RWPE1 (cell line): Measurements from ENCODE around the gene NKX6-1.

ENCODE experiments used
- CTCF ChIA-PET: fragments of 350-600 bp; sonication (Branson Sonifier 250); formaldehyde crosslinking; extraction: SDS; loops from one replicate; lab custom pipeline; 2021; lab: Yijun Ruan, JAX
- POLR2A ChIA-PET: fragments of 400-600 bp; formaldehyde crosslinking; extraction: SDS; loops from one replicate; lab custom pipeline; 2020; ENCODE audit warnings: antibody characterized with exemption; ENCODE audit not compliant: low non-redundant PET; lab: Yijun Ruan, JAX
- DNase-seq: peaks from one replicate; pipeline ENCODE4 v3.0.0; 2012; ENCODE audit warnings: low spot score
- H3K27ac ChIP-seq: fragments of 450-650 bp; 2 replicates; pipeline ENCODE4 v1.5.1; 2017
- TF ChIP-seq, protein P1 (sequence below): fragments of 450-650 bp; conservative IDR thresholded peaks from 2 replicates; pipeline ENCODE4 v1.5.1; 2017; ENCODE audit warnings: low read depth, mild to moderate bottlenecking

NKX6-1 gene

DNA sequence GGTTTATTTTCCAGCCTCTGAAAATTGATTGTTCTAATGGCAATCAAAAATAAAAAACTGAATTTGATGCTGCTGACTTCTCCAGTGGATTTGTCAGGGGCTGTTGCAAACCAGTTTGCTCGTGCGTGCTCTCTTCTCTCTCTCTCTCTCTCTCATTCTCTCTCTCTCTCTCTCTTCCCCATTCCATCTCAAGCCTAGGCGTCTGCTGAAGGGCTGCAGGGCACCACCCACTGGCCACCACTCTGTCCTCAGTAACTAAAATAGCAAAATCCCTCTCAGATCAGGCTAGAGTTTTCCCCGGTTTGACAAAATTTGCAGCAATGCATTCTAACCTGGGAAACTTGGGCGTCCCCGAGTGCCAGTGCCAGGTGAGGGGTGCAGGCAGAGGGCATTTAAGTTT is 19.4 kb downstream of the NKX6-1 start:
- ChIA-PET CTCF (interaction anchor here (0.6 to 2.1 kb wide), 3 partner anchors 28 to 1812 kb away, joined by 3 to 5 read pairs (median 4); no protein-coding TSS in a partner anchor), POLR2A (no interaction called here)
- TF ChIP-seq, protein P1, sequence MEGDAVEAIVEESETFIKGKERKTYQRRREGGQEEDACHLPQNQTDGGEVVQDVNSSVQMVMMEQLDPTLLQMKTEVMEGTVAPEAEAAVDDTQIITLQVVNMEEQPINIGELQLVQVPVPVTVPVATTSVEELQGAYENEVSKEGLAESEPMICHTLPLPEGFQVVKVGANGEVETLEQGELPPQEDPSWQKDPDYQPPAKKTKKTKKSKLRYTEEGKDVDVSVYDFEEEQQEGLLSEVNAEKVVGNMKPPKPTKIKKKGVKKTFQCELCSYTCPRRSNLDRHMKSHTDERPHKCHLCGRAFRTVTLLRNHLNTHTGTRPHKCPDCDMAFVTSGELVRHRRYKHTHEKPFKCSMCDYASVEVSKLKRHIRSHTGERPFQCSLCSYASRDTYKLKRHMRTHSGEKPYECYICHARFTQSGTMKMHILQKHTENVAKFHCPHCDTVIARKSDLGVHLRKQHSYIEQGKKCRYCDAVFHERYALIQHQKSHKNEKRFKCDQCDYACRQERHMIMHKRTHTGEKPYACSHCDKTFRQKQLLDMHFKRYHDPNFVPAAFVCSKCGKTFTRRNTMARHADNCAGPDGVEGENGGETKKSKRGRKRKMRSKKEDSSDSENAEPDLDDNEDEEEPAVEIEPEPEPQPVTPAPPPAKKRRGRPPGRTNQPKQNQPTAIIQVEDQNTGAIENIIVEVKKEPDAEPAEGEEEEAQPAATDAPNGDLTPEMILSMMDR = no peak
- no peak for DNase-seq
- H3K27ac ChIP-seq = no peak overlapping the region

DNA sequence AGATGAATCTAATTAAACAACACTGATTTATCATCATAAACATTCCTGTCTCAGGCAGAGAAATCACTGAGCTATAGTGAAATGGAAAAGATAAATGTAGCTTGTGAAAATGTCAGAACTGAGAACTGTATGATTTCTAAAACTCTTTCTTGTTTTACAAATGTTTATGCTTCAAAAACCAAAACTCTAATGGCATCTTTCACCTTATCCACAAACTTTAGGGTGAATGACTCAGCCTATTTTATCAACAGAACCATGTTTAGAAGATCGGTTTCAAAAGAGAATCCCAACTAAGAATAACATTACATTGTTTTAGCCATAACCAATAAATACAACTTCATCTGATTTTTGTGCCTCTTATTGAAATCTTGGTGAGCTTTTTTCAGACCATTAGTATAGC is 21.4 kb downstream of the NKX6-1 start:
- TF ChIP-seq, protein P1 = no peak
- CTCF ChIA-PET = interaction anchor here (1.3 kb wide), 1 partner anchor 11 kb away, joined by 3 read pairs; no protein-coding TSS in a partner anchor

DNA sequence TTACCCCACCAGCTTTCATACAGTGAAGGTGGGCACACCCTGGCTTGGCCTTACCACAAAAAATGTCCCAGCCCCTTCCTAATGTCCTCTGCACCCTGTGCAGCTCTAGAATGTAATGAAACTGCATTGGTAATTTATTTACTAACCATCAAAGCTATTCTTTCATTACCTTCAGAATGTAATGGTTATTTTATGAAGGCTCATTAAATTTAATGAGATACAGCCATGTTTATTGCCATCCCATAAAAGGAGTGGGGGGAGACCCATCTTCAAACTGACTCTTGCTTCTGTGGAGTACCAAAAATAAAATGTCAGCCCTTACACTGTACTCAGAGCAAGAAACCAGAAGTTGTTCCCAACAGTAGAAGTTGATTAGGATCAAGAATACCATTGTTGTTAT is 25.0 kb downstream of the NKX6-1 start:
- H3K27ac ChIP-seq = no peak overlapping the region
- CTCF ChIA-PET = interaction anchor here (0.6 kb wide), 1 partner anchor 55 kb away, joined by 3 read pairs; no protein-coding TSS in a partner anchor
- POLR2A ChIA-PET = no interaction called here
- TF ChIP-seq, protein P1 = no peak
- no peak for DNase-seq

More for the DNA sequence above, 21.4 kb downstream of the NKX6-1 start:
- DNase-seq = no peak
- POLR2A ChIA-PET = no interaction called here
- no peak overlapping the region for H3K27ac ChIP-seq

DNA sequence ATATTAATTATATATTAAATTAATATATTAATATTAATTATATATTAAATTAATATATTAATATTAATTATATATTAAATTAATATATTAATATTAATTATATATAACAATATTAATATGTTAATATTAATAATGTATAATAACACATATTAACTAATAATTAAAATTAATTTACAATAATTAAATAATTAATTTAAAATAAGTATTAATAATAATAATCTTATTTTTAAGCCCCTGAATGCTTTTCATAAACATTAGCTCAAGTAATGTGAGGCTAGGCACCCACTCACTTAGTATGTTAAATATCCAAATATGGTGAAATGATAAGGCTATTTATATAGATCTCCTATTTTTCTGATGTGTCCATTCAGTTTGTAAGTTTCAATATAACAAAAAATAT is 26.9 kb downstream of the NKX6-1 start:
- CTCF ChIA-PET = no interaction called here
- TF ChIP-seq, protein P1 = no peak
- POLR2A ChIA-PET = no interaction called here
- DNase-seq = no peak
- H3K27ac ChIP-seq = no peak overlapping the region

DNA sequence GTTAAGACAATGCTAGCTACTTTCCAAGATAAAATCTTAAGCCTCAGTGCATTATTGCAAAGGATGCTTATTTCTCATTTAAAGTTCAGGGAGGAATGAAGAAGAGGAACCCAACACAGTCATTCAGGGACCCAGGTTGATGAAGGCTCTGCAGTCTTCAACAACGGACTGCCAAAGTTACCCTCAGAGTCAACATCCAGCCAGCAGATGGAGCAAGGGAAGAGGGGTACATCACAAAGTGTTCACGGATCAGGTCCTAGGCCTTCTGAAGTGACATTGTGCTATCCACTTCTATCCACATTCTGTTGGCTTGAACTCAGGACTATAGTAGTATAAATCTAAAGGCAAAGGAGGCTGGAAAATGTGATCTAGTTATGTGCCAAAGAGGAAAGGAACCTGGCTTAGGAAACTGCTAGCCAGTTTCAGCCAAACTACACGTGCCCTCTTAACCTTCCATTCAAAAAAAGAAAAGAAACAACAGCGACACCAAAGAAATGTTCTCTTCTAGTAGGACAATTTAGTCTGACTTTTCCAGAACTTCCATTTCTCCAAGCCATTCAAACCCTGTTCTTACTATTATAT is 28.8 kb downstream of the NKX6-1 start:
- DNase-seq = no peak
- ChIA-PET CTCF (interaction anchor here (0.7 kb wide), 1 partner anchor 22 kb away, joined by 3 read pairs; no protein-coding TSS in a partner anchor), POLR2A (no interaction called here)
- H3K27ac ChIP-seq = no peak overlapping the region
- TF ChIP-seq, protein P1 = no peak

DNA sequence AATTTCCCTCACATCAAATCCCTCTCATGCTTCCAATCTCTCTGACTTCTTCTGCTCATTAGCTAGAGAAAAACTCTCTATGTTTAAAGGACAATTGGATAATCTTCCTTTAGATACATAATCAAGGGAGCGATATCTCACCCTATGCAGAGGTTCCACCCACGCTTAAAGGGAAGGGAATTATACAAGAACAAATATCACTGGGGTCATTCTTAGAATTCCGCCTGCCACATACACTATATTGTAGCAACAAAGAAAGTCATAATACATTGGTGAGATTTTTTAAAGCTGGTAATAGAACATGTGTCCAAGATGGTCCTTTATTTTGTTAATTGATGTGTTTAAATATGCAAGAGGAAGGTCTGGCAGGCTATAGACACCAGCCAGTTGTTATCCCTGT is 31.5 kb downstream of the NKX6-1 start:
- ChIA-PET CTCF (no interaction called here), POLR2A (no interaction called here)
- no peak overlapping the region for H3K27ac ChIP-seq
- DNase-seq = no peak
- TF ChIP-seq, protein P1 = no peak
